Caco-2 (cell line): ENCODE results near the gene TRAF3. TPM values are rescaled to one million over a fixed set of nuclear protein-coding genes. Genes with fewer than 3 reads are reported as not detected.

Source experiments
- BruUV-seq: library from RNA; stranded (reverse); fragments of 400-500 nt; replicated peaks from 2 replicates; lab custom pipeline; 2021; lab: Mats Ljungman, UMichigan
- CTCF ChIA-PET: fragments of 300-600 bp; sonication (Branson Sonifier 250); formaldehyde crosslinking; loops from one replicate; lab custom pipeline; 2022; ENCODE audit warnings: antibody characterized with exemption; lab: Charles Lee
- POLR2A ChIA-PET: fragments of 300-600 bp; sonication (Branson Sonifier 250); formaldehyde crosslinking; loops from one replicate; lab custom pipeline; 2022; ENCODE audit warnings: antibody characterized with exemption; lab: Charles Lee
- DNase-seq, 2 experiments: peaks; one replicate each; pipeline versions ENCODE4 v3.0.0 to v3.0.0-alpha.2; 2020 to 2022
- H3K27me3 ChIP-seq: replicated peaks from 2 replicates; pipeline ENCODE4 v1.6.0; 2011; ENCODE audit warnings: low read length; ENCODE audit not compliant: control insufficient read depth, insufficient read depth
- H3K36me3 ChIP-seq: 2 replicates; pipeline ENCODE4 v1.5.1; 2011; ENCODE audit warnings: low read length; ENCODE audit not compliant: control insufficient read depth, insufficient read depth
- H3K4me1 ChIP-seq: fragments of 250-450 bp; sonication (Bioruptor Pico); 2 replicates; pipeline ENCODE4 v1.5.1; 2020; ENCODE audit warnings: mild to moderate bottlenecking
- H3K4me3 ChIP-seq: 2 replicates; pipeline ENCODE4 v1.5.1; 2011; ENCODE audit warnings: low read depth, mild to moderate bottlenecking, control low read depth, low read length
- H3K9me3 ChIP-seq: fragments of 250-450 bp; sonication (Bioruptor Pico); 2 replicates; pipeline ENCODE4 v1.5.1; 2020; ENCODE audit warnings: mild to moderate bottlenecking, moderate library complexity
- H3K27ac Mint-ChIP-seq: one replicate; pipeline ENCODE4 v1.8.0; 2022; ENCODE audit warnings: mixed read lengths; ENCODE audit not compliant: unreplicated experiment
- H3K27me3 Mint-ChIP-seq: one replicate; pipeline ENCODE4 v1.8.0; 2022; ENCODE audit warnings: mixed read lengths; ENCODE audit not compliant: insufficient read depth, unreplicated experiment
- H3K36me3 Mint-ChIP-seq: one replicate; pipeline ENCODE4 v1.8.0; 2022; ENCODE audit warnings: mild to moderate bottlenecking, mixed read lengths; ENCODE audit not compliant: insufficient read depth, unreplicated experiment
- H3K4me1 Mint-ChIP-seq: one replicate; pipeline ENCODE4 v1.8.0; 2022; ENCODE audit warnings: low read depth, mixed read lengths; ENCODE audit not compliant: unreplicated experiment
- H3K4me3 Mint-ChIP-seq: one replicate; pipeline ENCODE4 v1.8.0; 2022; ENCODE audit warnings: mild to moderate bottlenecking, moderate library complexity, mixed read lengths; ENCODE audit not compliant: unreplicated experiment
- H3K9me3 Mint-ChIP-seq: one replicate; pipeline ENCODE4 v1.8.0; 2022; ENCODE audit warnings: mixed read lengths; ENCODE audit not compliant: unreplicated experiment
- CTCF ChIP-seq, 2 experiments: fragments of 200-600 bp in 1 of 2; IDR thresholded peaks; 1 replicate in 1 of 2; 2 replicates in 1 of 2; pipeline versions ENCODE4 v1.5.1 to v1.8.0; 2011 to 2022; ENCODE audit warnings: antibody characterized with exemption in 1 of 2, control low read depth in 1 of 2, inconsistent platforms in 1 of 2, low read depth in 1 of 2, low read length in 1 of 2, mild to moderate bottlenecking in 1 of 2, moderate library complexity in 1 of 2; ENCODE audit not compliant: insufficient read depth in 1 of 2, severe bottlenecking in 1 of 2, unreplicated experiment in 1 of 2
- intact Hi-C: fragments of 100-400 bp; cut with micrococcal nuclease; formaldehyde crosslinking; loops from one replicate; pipeline ENCODE4 v1.10.0; 2022; ENCODE audit not compliant: unreplicated experiment
- total RNA-seq: library from RNA; stranded (reverse); gene quantifications from 2 replicates; pipeline ENCODE4 v1.2.3, GENCODE V29; 2022

TRAF3 gene
- total RNA-seq, 1 experiment from 2014 or later = 16.6 TPM

- Histone ChIP-seq H3K4me3 (no peak overlapping the region), H3K4me1 (no peaks in the 10 kb centered on the region), H3K27me3 (no peaks in the 10 kb centered on the region), H3K9me3 (no peaks in the 10 kb centered on the region), H3K36me3 (no peaks in the 10 kb centered on the region)
- POLR2A ChIA-PET = no interaction called here
- Mint-ChIP-seq H3K4me1 (no peaks in the 10 kb centered on the region), H3K36me3 (peaks cover 9% of the 10 kb centered on the region), H3K27ac (no peak overlapping the region), H3K27me3 (no peaks in the 10 kb centered on the region), H3K4me3 (no peak overlapping the region), H3K9me3 (no peaks in the 10 kb centered on the region)
- intact Hi-C loops = no loop called here
- BruUV-seq = no TSS peak
- DNase-seq = no peak
- CTCF ChIA-PET = no interaction called here
- TF ChIP-seq CTCF (IDR thresholded peaks at IDR 0.05; ENCODE audit: insufficient read depth in 1 of 2, low read depth in 1 of 2, low read length in 1 of 2, severe bottlenecking in 1 of 2, unreplicated experiment in 1 of 2) = no peak
Measured at GRCh38 chr14:102830474-102831045, 53.3 kb downstream of the TRAF3 start.

- H3K4me3 ChIP-seq = no peak overlapping the region
- no peaks in the 10 kb centered on the region for H3K4me1 ChIP-seq
- no peaks in the 10 kb centered on the region for H3K9me3 ChIP-seq
- Mint-ChIP-seq H3K27me3 (no peaks in the 10 kb centered on the region), H3K9me3 (no peaks in the 10 kb centered on the region), H3K27ac (no peak overlapping the region), H3K4me1 (no peaks in the 10 kb centered on the region), H3K4me3 (no peak overlapping the region), H3K36me3 (peaks cover 9% of the 10 kb centered on the region)
- no TSS peak for BruUV-seq
- no peaks in the 10 kb centered on the region for H3K27me3 ChIP-seq
- H3K36me3 ChIP-seq = no peaks in the 10 kb centered on the region
- POLR2A ChIA-PET = no interaction called here
- TF ChIP-seq CTCF (IDR thresholded peaks at IDR 0.05; ENCODE audit: insufficient read depth in 1 of 2, low read depth in 1 of 2, low read length in 1 of 2, severe bottlenecking in 1 of 2, unreplicated experiment in 1 of 2) = no peak
- CTCF ChIA-PET = no interaction called here
- intact Hi-C loops = no loop called here
- no peak for DNase-seq
Measured at GRCh38 chr14:102831163-102831804, 54.0 kb downstream of the TRAF3 start.

GRCh38 chr14:102833341-102833740 lies 56.1 kb downstream of the TRAF3 start:
- no peaks in the 10 kb centered on the region for H3K9me3 ChIP-seq
- no peak overlapping the region for H3K4me3 Mint-ChIP-seq
- no peak overlapping the region for H3K27ac Mint-ChIP-seq
- intact Hi-C loops = no loop called here
- ChIA-PET POLR2A (interaction anchor here (0.6 kb wide), 1 partner anchor 15 kb away, joined by 3 read pairs; no protein-coding TSS in a partner anchor), CTCF (no interaction called here)
- H3K27me3 Mint-ChIP-seq = no peaks in the 10 kb centered on the region
- H3K4me1 ChIP-seq = no peaks in the 10 kb centered on the region
- no peaks in the 10 kb centered on the region for H3K27me3 ChIP-seq
- H3K9me3 Mint-ChIP-seq = no peaks in the 10 kb centered on the region
- H3K36me3 ChIP-seq = no peaks in the 10 kb centered on the region
- no peak for DNase-seq
- BruUV-seq = no TSS peak
- TF ChIP-seq CTCF (IDR thresholded peaks at IDR 0.05; ENCODE audit: insufficient read depth in 1 of 2, low read depth in 1 of 2, low read length in 1 of 2, severe bottlenecking in 1 of 2, unreplicated experiment in 1 of 2) = no peak
- no peak overlapping the region for H3K4me3 ChIP-seq
- H3K4me1 Mint-ChIP-seq = no peaks in the 10 kb centered on the region
- H3K36me3 Mint-ChIP-seq = peaks cover 9% of the 10 kb centered on the region
